A549 (cell line): ENCODE results near the gene PTH2R. TPM values are rescaled to one million over a fixed set of nuclear protein-coding genes. Genes with fewer than 3 reads are reported as not detected.

Experiments used
- ATAC-seq, 2 experiments: fragments of 200-7000 bp in 1 of 2; fragments of >200 bp in 1 of 2; cut with Nextera tagmentation in 1 of 2; cut with Tn5 transposase in 1 of 2; 3 replicates each; pipeline versions ENCODE4 v1.8.0 to v1.9.1; 2018 to 2020; ENCODE audit warnings: mild to moderate bottlenecking in 1 of 2, moderate library complexity in 1 of 2
- CTCF ChIA-PET: fragments of 300-600 bp; sonication (Branson Sonifier 250); formaldehyde crosslinking; extraction: SDS; loops from one replicate; lab custom pipeline; 2021; ENCODE audit warnings: antibody characterized with exemption, inconsistent platforms; lab: Yijun Ruan, JAX
- POLR2A ChIA-PET: fragments of 350-600 bp; formaldehyde crosslinking; extraction: SDS; loops from one replicate; lab custom pipeline; 2021; ENCODE audit warnings: antibody characterized with exemption, inconsistent platforms; lab: Yijun Ruan, JAX
- DNase-seq, 2 experiments: peaks; one replicate each; pipeline versions ENCODE4 v3.0.0 to v3.0.0-alpha.2; 2011 to 2016; ENCODE audit warnings: low read depth in 1 of 2, low spot score in 1 of 2
- FAIRE-seq: peaks from 2 replicates; lab custom pipeline; 2011; peaks lifted over from hg19 to GRCh38; lab: Jason Lieb, UNC
- H3K27ac ChIP-seq, 2 experiments: fragments of >200 bp; sonication (Bioruptor Twin); formaldehyde crosslinking; 3 replicates each; pipeline ENCODE4 v1.5.1; 2016 to 2017
- H3K4me1 ChIP-seq: fragments of >200 bp; sonication (Bioruptor Twin); formaldehyde crosslinking; 3 replicates; pipeline ENCODE4 v1.6.1; 2016
- H3K4me2 ChIP-seq: fragments of >200 bp; sonication (Bioruptor Twin); formaldehyde crosslinking; 3 replicates; pipeline ENCODE4 v1.6.1; 2016
- H3K4me3 ChIP-seq: fragments of >200 bp; sonication (Bioruptor Twin); formaldehyde crosslinking; 3 replicates; pipeline ENCODE4 v1.5.1; 2016
- H3K9me3 ChIP-seq: fragments of >200 bp; sonication (Bioruptor Twin); formaldehyde crosslinking; 3 replicates; pipeline ENCODE4 v1.6.1; 2016
- BHLHE40 ChIP-seq: IDR thresholded peaks from 2 replicates; pipeline ENCODE4 v1.6.1; 2012; ENCODE audit warnings: low read depth, low read length, inconsistent platforms
- CBX2 ChIP-seq: fragments of 200-600 bp; sonication (generic); IDR thresholded peaks from 2 replicates; pipeline ENCODE4 v1.6.1; 2016; ENCODE audit warnings: low read depth, mild to moderate bottlenecking, borderline replicate concordance
- CBX8 ChIP-seq: fragments of 200-600 bp; sonication (generic); IDR thresholded peaks from 2 replicates; pipeline ENCODE4 v1.6.1; 2016
- CHD4 ChIP-seq: fragments of 200-600 bp; sonication (generic); IDR thresholded peaks from 2 replicates; pipeline ENCODE4 v1.6.1; 2016; ENCODE audit warnings: antibody characterized with exemption, mild to moderate bottlenecking, borderline replicate concordance
- EHF ChIP-seq: fragments of 250-450 bp; sonication (Bioruptor Pico); IDR thresholded peaks from 2 replicates; pipeline ENCODE4 v1.5.0; 2020; ENCODE audit warnings: mild to moderate bottlenecking
- EP300 ChIP-seq, 2 experiments: fragments of >200 bp; sonication (Bioruptor Twin); formaldehyde crosslinking; IDR thresholded peaks; 2 replicates in 1 of 2; 3 replicates in 1 of 2; pipeline ENCODE4 v1.6.1; 2016 to 2017
- FOSB ChIP-seq: fragments of 250-450 bp; sonication (Bioruptor Pico); IDR thresholded peaks from 2 replicates; pipeline ENCODE4 v1.5.0; 2020; ENCODE audit warnings: mild to moderate bottlenecking, moderate library complexity
- FOSL2 ChIP-seq, 2 experiments: fragments of 450-650 bp in 1 of 2; fragments of >200 bp in 1 of 2; sonication (Bioruptor Twin) in 1 of 2; formaldehyde crosslinking; IDR thresholded peaks; 2 replicates each; pipeline versions ENCODE4 v1.5.0 to v1.6.1; 2016 to 2020; ENCODE audit warnings: mild to moderate bottlenecking in 1 of 2, moderate library complexity in 1 of 2
- FOXS1 ChIP-seq: fragments of 250-450 bp; sonication (Bioruptor Pico); IDR thresholded peaks from 2 replicates; pipeline ENCODE4 v1.5.0; 2020; ENCODE audit warnings: mild to moderate bottlenecking, moderate library complexity
- HOXB13 ChIP-seq: fragments of 250-450 bp; sonication (Bioruptor Pico); IDR thresholded peaks from 2 replicates; pipeline ENCODE4 v1.5.0; 2020; ENCODE audit warnings: low read depth, mild to moderate bottlenecking, moderate library complexity
- JUN ChIP-seq, 2 experiments: fragments of >200 bp; sonication (Bioruptor Twin); formaldehyde crosslinking; IDR thresholded peaks; 2 replicates in 1 of 2; 3 replicates in 1 of 2; pipeline ENCODE4 v1.6.1; 2016 to 2017
- KDM1A ChIP-seq: fragments of 200-600 bp; sonication (generic); IDR thresholded peaks from 2 replicates; pipeline ENCODE4 v1.6.1; 2016; ENCODE audit warnings: low read depth, mild to moderate bottlenecking
- NR3C1 ChIP-seq: fragments of >200 bp; sonication (Bioruptor Twin); formaldehyde crosslinking; IDR thresholded peaks from 3 replicates; pipeline ENCODE4 v1.6.1; 2017
- PHF8 ChIP-seq: fragments of 200-600 bp; sonication (generic); IDR thresholded peaks from 2 replicates; pipeline ENCODE4 v1.6.1; 2016; ENCODE audit warnings: low read depth, mild to moderate bottlenecking, antibody characterized with exemption, moderate library complexity, borderline replicate concordance
- RAD21 ChIP-seq, 2 experiments: fragments of >200 bp in 1 of 2; sonication (Bioruptor Twin) in 1 of 2; formaldehyde crosslinking in 1 of 2; IDR thresholded peaks in 1 of 2; conservative IDR thresholded peaks in 1 of 2; 2 replicates in 1 of 2; 3 replicates in 1 of 2; pipeline ENCODE4 v1.6.1; 2012 to 2018; ENCODE audit warnings: inconsistent platforms in 1 of 2
- RARB ChIP-seq: fragments of 250-450 bp; sonication (Bioruptor Pico); IDR thresholded peaks from 2 replicates; pipeline ENCODE4 v1.8.0; 2021; ENCODE audit warnings: mild to moderate bottlenecking, moderate library complexity
- RCOR1 ChIP-seq: fragments of 150-350 bp; IDR thresholded peaks from 2 replicates; pipeline ENCODE4 v1.6.1; 2014; ENCODE audit warnings: antibody characterized with exemption, low read length, low read depth
- RNF2 ChIP-seq: fragments of 200-600 bp; sonication (generic); IDR thresholded peaks from 2 replicates; pipeline ENCODE4 v1.6.1; 2016; ENCODE audit warnings: low read depth, mild to moderate bottlenecking, antibody characterized with exemption, moderate library complexity, borderline replicate concordance
- SMC3 ChIP-seq: fragments of >200 bp; sonication (Bioruptor Twin); formaldehyde crosslinking; IDR thresholded peaks from 3 replicates; pipeline ENCODE4 v1.6.1; 2018; ENCODE audit warnings: inconsistent platforms
- ZC3H11A ChIP-seq: fragments of 450-650 bp; IDR thresholded peaks from 2 replicates; pipeline ENCODE4 v1.6.1; 2014; ENCODE audit warnings: antibody characterized with exemption, mild to moderate bottlenecking
- WGBS: methylation state at CpG from one replicate; pipeline ENCODE4 v1.1.6; 2017; ENCODE audit errors: missing lambda C conversion rate; 5-methylcytosine and 5-hydroxymethylcytosine counted together
- polyA minus RNA-seq: library from RNA; depleted of rRNA, polyadenylated mRNA; stranded (reverse); fragments of >200 nt; gene quantifications from 2 replicates; pipeline ENCODE4 v1.2.3, GENCODE V29; 2011; rRNA and poly(A)+ RNA removed
- polyA plus RNA-seq, 4 experiments: library from polyadenylated mRNA; depleted of rRNA in 3 of 4; stranded (reverse); fragments of >200 nt; fragmentation: RNase III in 1 of 4; extraction: RNeasy Plus Mini Kit Qiagen cat#74134 plus additional on column Dnase treatment in 1 of 4; gene quantifications; 2 replicates in 3 of 4; 3 replicates in 1 of 4; pipeline ENCODE4 v1.2.3, GENCODE V29; 2011 to 2017
- TF ChIP-seq, protein P1 (sequence below): fragments of 250-450 bp; sonication (Bioruptor Pico); IDR thresholded peaks from 2 replicates; pipeline ENCODE4 v1.5.0; 2021; ENCODE audit warnings: mild to moderate bottlenecking, moderate library complexity, borderline replicate concordance

PTH2R gene, protein sequence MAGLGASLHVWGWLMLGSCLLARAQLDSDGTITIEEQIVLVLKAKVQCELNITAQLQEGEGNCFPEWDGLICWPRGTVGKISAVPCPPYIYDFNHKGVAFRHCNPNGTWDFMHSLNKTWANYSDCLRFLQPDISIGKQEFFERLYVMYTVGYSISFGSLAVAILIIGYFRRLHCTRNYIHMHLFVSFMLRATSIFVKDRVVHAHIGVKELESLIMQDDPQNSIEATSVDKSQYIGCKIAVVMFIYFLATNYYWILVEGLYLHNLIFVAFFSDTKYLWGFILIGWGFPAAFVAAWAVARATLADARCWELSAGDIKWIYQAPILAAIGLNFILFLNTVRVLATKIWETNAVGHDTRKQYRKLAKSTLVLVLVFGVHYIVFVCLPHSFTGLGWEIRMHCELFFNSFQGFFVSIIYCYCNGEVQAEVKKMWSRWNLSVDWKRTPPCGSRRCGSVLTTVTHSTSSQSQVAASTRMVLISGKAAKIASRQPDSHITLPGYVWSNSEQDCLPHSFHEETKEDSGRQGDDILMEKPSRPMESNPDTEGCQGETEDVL
- polyA plus RNA-seq (2011; rRNA removed) (not detected in 2 replicates), polyA plus RNA-seq (2017; fragmentation: RNase III; extraction: RNeasy Plus Mini Kit Qiagen cat#74134 plus additional on column Dnase treatment) (not detected in 3 replicates), polyA minus RNA-seq (not detected in 2 replicates)
- not detected in 2 replicates for polyA plus RNA-seq (2012; cell fraction: cytosol; rRNA removed)
- not detected in 2 replicates for polyA plus RNA-seq (2012; cell fraction: nucleus; rRNA removed)

DNA sequence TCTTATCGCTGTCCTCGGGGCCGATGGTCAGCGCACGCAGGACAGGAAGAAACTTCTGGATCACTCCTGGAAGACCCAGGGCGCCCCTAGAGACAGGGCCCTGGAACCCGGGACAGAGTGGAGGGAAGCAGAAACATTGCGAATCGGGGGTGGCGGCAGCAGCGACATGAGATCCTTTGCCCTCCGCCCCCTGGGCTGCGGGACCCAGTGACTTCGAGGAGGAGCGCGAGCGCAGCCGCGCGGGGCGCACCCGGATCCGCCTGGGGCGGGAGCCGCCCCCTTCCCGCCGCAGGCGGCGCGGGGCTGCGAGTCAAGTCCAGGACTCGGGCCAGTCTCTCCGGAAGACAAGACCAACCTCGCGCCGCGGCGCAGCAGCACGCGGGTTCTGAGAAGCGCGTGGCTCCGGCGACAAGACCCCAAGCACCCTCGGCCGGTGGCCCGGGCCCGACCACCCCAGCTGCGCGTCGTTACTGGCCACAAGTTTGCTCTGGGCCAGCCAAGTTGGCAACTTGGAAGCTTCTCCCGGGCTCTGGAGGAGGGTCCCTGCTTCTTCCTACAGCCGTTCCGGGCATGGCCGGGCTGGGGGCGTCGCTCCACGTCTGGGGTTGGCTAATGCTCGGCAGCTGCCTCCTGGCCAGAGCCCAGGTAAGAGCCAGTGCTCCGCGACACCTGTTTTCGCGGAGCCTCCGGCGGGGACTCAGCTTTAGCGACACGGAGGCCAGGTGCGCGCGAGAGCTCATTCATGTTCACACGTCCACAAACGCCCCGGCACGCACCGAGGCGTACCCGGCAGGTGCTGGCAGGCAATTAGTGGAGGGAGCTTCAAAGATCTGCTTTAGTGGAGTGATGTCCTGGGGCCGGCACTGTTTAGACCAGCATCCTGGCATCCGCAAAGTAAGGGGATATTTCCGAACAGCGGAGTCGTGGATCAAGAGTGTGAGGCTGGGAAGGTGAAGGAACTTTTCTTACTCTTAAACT, at the start of gene PTH2R:
PTH2R (plus strand) TSS at position 319 of the 978 bp plus-strand sequence; CDS start at position 571, 252 bp downstream.
- FAIRE-seq (no peak), ATAC-seq (peak; percentile 50 to 66; a peak in 4 of 6 replicates), DNase-seq (no peak)
- WGBS = 18% methylated on average over 26 of the region's 82 CpGs
- H3K4me3 ChIP-seq = peak within 1 kb of the TSS; percentile 31
- peaks cover 6% of the 10 kb centered on the region; the same call in 1 of the 3 replicates for H3K4me1 ChIP-seq
- no peak within 1 kb of the TSS for H3K27ac ChIP-seq
- TF ChIP-seq ZC3H11A = no peak
- TF ChIP-seq RNF2 = 0 out of 2 replicates have a peak, but pooled peaks have one; percentile 24
- H3K4me2 ChIP-seq = peak within 1 kb of the TSS; percentile 76
- ChIA-PET CTCF (interaction anchor here (0.6 to 2.0 kb wide), 18 partner anchors 8 to 1520 kb away, joined by 3 to 8 read pairs (median 4); partner anchors contain the start of gene MAP2), POLR2A (no interaction called here)
- H3K9me3 ChIP-seq = no peaks in the 10 kb centered on the region

- no peak overlapping the region for H3K4me3 ChIP-seq
- TF ChIP-seq EHF (CRISPR knock-in tag) (no peak), EP300 (IDR thresholded peaks at IDR 0.05) (no peak), RCOR1 (no peak), CBX2 (no peak), KDM1A (no peak), NR3C1 (no peak), SMC3 (no peak), HOXB13 (CRISPR knock-in tag) (no peak), JUN (IDR thresholded peaks at IDR 0.05) (no peak), RARB (CRISPR knock-in tag) (no peak), CBX8 (no peak), RAD21 (conservative IDR thresholded peaks at IDR 0.05 in 1 of 2, IDR thresholded peaks at IDR 0.05 in 1 of 2) (no peak), FOXS1 (no peak), BHLHE40 (no peak), FOSB (no peak), FOSL2 (IDR thresholded peaks at IDR 0.05) (no peak), FOSL2 (CRISPR knock-in tag; IDR thresholded peaks at IDR 0.05) (no peak), PHF8 (no peak), CHD4 (no peak)
- TF ChIP-seq, protein P1, sequence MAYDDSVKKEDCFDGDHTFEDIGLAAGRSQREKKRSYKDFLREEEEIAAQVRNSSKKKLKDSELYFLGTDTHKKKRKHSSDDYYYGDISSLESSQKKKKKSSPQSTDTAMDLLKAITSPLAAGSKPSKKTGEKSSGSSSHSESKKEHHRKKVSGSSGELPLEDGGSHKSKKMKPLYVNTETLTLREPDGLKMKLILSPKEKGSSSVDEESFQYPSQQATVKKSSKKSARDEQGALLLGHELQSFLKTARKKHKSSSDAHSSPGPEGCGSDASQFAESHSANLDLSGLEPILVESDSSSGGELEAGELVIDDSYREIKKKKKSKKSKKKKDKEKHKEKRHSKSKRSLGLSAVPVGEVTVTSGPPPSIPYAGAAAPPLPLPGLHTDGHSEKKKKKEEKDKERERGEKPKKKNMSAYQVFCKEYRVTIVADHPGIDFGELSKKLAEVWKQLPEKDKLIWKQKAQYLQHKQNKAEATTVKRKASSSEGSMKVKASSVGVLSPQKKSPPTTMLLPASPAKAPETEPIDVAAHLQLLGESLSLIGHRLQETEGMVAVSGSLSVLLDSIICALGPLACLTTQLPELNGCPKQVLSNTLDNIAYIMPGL (CRISPR knock-in tag) = no peak
- WGBS = 9% methylated on average over 1 of the region's 1 CpG
- CTCF ChIA-PET = no interaction called here
- no peaks in the 10 kb centered on the region for H3K9me3 ChIP-seq
- no peak overlapping the region for H3K4me2 ChIP-seq
- POLR2A ChIA-PET = no interaction called here
- DNase-seq (no peak), ATAC-seq (no peak), FAIRE-seq (no peak)
- no peaks in the 10 kb centered on the region for H3K4me1 ChIP-seq
- H3K27ac ChIP-seq = no peak overlapping the region
These were observed 49.6 kb upstream of the PTH2R start for GRCh38 chr2:208356846-208357574.
